HG02870 (cell line): Measurements from ENCODE around the gene AKT3.
A peak's percentile ranks its signal among the peaks of the same experiment; 100 is the strongest.

Source experiments
- ATAC-seq: cut with Tn5 transposase; IDR thresholded peaks from one replicate; pipeline ENCODE4 v1.9.1; 2021; ENCODE audit warnings: mild to moderate bottlenecking, moderate library complexity; ENCODE audit not compliant: unreplicated experiment

Gene AKT3

DNA sequence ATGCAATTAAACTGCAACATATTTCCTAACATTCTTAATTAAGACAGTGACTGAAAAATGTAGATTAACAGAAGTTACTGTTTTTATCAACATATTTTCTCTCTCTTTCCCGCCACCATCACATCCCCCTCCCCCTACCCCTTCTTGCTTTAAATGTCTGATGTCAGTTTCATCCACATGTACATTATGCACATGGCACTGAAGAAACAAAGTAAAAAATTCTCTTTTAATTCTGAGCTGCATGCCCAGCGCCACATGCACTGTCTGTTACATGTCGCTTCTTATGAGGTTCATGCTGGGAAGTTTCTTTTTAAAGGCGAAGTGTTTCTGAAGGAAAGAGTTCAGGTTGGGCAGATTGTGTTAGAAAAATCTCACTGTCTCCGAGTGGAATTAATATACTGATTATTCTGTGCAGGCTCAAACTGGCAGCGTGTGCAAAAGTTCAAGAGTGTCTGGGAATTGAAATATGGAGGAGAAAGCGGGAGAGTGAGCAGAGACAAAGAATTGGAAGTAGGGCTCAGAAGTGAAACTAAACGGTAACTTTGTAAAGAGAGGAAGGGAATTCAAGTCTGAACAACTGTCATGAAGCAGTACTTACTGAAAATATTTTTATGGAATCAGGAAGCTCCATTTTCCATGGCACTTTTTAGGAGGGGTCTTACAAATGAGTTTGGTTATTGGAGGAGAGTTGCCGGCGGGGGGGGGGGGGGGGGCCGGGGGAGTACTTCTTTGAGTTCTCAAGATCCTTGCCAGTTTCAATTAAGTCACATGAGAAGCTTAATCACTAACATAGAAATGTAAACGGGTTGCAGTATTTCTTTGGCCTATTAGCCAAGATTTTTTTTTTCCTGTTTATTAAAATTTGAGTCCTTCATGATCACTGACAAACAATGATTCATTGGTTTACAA, 376.6 kb downstream of the AKT3 start:
- no peak for ATAC-seq

DNA sequence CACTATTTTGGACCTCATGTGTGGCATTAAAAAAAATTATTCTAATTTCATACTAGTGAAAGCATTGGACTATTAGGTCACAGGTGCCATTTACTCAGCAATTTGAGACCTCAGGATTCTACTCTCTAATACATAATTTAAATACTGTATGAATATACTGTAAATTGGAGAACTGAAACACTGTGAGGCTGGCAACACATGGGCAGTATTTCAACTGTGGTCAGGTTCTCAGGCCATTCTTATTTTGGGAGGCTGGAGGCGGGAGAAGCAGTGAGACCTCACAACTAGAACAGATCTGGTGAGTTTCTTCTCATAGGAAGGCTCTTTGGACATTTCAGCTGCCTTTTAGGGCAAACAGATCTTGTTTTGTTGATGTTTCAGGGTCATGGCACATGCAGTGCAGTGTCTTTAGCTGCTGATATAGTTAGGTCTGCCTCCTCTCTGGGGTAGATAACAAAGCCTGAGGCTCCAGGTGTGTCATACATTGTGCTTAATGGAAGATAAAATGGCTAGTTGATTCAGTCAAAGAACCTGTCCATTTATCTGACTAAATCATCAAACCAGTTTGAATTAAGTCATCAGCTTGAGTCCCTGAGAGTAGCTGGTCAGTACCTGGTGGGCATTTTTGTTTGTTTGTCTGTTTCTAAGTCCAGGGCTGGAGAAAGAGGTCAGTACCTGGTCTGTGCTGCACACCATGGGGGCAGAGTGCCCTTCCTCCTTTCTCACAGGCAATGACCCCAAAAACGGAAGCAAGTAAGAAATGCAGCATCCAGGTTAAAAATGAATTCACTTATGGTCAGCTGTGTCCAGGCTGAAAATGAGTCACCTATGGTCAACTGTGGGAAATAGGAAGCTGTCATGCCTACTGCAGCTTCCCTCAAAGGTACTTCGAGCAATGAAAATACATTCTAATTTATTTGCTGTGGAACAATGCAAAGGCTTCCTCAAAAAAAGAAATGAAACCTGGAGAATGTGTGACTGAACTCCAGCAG, 378.0 kb downstream of the AKT3 start:
- peak; percentile 75 for ATAC-seq

DNA sequence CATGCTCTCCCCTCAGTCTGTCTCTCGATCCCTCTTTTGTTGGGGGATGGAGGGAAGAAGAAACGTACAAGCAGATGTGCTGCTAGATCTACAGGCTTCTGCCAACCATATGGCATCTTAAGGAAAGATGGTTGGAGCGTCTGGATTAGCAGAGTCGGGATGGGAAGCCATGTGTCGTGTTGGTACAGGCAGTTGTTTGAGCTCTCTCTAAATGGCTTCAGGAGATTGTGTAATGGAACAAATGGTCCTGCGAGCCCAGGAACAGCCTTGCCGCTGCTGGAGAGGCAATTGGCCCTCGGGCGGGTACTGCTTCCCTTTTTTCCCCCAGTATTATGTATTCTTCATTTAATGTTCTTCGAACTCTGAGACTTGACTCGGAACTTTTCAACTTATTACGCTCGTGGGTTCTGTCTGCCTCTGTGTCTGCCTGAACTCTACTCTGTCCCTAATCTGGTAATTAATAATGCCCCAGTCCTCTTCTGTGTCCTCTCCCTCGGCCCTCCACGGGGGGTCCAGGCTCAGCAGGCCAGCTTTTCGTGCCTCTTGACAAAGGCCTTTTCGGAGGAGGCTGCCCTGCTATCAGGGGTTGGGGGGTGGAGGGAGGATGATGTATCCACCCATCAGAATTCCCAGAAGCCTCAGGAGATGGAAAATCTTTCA, 378.9 kb downstream of the AKT3 start:
- ATAC-seq, result no peak

DNA sequence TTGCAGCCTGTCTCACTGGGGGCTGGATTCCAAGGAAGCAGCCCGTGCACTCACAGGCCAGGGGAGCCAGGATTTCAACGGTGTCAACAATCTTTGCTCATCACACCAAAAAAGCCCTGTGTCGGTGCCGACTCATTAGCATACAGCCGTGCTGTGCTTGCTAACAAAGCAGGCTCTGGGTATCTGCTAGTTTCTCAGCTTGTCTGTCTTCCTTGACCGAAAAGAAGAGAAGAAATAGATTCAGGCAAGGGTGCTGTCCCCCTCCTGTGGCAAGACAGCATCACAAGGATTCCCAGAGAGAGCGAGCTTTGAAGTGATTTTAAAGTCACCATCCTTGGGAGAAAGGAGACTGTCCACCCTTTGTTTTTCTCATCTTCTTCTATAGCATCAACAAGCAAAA, 379.5 kb downstream of the AKT3 start:
- ATAC-seq, result no peak

DNA sequence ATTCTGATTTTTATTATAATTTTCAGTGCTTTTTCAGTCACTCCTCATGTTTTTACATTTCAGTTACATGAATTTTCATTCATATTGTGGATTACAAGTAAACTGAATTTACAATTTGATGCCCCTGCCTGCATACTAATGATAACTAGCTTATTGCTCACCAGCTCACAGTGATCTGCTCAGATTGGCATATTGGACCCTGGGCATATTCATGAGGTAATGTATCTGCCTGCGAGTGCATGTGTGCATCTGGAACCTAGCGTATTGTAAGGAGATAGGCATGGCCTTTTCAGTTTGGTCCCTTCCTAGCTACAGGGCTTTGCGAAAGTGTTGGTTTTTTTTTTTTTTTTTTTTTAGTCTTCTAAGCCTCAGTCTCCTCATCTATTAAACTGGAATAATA, 380.5 kb downstream of the AKT3 start:
- ATAC-seq, result no peak

DNA sequence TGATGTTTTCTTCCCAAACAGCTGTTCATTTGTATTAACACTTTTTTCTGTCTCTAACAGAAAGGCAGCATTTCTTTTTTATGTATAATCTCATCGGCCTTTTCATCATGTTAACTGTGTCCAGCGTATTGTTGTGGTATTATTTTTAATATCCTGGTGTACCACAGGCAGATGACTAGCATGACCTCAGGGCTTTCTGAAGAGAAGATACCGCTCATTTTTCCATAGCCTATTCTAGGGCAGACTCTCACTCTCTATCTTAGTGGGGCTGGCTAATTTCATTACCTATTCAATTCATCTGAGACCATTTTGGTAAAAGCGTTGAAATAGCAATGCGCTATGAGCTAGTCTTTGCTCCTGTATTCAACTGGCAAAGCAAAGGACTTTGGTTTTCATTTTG, 384.3 kb downstream of the AKT3 start:
- ATAC-seq, result peak; percentile 79

DNA sequence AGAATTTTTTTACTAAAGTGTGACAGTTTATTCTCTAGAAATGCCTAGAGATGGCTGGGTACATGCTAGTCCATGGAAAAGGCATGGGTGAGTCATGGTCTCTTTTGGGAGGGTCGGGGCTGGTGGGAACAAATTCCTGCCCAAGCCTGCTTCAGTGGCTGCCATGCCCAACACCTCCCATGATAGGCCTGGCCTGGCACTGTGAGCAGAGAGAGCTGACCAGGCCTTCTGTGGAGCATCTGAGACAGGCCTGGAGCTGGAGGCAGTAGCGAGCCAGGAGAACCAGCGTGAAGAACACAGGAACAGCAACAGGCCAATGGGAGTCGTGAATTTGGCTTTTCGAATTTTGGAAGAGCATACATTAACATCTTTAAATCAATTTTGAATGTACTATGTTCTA, 385.0 kb downstream of the AKT3 start:
- no peak for ATAC-seq

DNA sequence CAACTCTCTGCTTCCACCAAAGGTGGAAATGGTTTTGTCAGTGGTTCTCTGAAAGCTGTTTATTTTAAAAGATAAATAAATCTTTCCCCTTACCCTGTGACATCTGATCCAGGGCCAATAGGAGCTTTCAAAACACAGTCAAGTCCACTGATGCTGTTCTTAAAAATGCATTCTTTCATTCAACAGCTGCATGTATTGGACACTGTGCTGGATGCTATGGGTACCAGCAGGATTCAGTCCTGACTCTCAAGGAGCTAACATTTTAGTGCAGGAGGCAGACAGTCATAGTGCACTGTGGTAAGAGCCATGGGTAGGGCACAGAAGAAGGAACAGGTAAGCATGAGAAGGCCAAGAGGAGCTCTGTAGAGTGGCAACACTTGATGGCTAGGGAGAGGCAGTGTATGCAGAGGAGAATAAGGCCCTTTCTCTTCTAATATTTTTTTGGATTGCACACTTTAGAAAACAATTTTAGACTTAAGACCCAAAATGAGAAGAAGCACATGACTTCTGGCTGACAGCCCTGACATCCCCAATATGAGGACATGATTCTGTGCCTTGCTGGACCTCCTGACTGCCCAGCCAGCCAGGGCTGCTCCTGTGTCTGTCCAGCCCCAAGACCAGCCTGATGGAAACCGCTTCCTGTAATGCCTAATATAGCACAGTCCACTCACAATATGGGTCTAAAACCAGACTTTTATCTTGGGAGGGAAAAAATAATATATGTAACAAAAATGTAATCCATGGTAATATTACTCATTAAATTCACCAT, 386.9 kb downstream of the AKT3 start:
- no peak for ATAC-seq

DNA sequence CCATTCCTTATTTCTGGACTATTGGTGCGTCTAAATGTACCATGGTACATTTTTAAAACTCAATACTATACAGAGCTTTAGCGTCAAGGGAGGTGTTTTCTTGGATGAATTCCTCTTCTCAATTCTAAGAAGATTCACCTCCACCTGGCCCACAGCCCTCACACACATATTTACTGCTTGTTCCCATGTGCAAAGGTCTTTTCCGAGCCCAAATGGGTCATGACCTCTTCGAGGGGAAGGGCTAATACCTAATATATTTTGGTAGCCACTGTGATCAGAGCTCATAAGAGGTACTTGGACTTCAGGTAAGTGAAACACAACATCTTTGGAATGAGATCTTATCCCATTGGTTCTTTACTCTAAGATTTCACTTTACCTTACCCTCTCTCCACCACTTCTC, 388.3 kb downstream of the AKT3 start:
- no peak for ATAC-seq

DNA sequence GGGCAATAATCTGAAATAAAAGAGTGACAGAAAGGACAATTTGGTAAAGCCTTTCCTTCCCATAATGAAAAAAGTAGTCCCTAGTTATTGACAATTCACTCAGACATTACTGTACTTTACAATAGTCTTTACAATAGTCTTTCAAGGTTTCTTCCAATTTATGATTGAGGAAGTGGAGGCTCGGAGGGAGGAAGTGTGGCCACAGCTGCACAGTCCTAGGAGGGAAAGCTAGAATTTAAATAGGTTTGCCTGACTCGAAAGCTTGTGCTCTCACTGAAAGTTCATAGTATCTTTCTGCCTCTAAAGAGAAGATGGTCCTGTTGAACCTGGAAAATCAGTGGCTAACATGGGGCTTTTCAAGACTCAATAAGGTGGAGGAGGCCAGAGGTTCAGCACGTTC, 391.0 kb downstream of the AKT3 start:
- peak; percentile 66 for ATAC-seq

DNA sequence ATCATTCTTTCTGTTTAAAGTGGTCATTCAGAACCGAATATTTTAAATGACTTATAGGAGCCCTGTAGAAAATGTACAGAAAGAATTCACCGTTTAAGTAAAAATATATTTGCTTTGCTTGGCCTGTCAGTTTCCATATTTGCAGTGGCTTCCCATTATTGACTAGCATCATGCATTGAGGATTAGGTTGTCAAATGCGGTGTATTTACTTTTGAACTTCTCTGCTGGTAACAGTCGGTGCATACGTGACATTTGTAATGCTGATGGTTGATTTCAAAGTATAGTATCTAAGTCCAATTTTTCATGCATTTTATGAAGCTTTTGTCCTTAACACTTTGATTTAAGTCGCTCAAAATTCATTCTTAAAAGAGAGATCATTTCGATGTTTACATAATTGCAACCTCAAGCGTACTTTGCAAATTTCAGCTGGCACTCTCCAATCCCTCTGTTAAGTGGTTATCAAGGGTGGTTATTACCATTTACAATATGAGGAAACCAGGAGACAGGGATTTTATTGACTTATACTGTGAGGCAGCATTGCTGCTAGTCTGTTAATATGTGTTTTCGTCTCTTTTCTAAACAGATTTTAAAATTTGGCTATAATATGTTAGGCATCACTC, 392.6 kb downstream of the AKT3 start:
- ATAC-seq, result no peak

DNA sequence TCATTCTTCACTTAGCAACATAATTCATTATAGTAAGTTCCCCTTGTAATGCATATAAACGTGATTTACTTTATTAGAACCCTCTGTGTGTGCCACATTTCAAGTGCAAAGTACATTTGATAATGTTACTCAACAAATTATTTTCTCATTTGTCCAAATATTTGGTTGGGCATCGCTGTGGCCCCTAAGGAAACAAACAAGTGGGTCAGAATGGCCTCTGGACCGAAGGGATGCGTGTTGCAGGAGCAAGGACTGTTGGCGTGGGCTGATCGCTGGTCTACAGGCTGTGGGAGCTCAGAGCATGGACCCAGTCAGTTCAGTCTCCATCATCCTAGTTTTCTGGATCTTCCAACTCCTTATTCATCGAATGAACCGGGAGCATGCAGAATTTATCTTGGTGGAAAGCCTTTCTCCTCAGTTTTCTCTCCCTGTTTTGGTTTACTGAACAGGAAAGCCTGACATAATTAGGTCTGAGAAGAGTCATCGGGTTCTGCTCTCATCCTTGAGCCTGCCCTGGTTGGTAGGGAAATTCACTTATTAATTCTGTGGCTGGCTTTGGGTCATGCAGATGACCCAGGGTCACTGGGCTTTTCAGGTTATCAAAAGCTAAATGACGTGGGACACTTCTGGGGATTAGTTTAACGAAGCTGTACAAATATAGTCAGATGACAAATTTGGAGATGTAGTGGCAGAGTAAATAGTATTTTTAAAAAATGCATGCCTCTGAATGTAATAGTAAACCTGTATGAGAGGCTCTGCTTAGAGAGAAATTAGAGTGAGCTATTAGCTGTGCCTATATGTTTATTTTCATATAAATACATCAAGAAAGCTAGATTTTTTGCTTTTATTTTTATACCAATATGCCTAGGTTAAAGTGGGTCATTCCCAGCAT, 394.0 kb downstream of the AKT3 start:
- ATAC-seq, result no peak

DNA sequence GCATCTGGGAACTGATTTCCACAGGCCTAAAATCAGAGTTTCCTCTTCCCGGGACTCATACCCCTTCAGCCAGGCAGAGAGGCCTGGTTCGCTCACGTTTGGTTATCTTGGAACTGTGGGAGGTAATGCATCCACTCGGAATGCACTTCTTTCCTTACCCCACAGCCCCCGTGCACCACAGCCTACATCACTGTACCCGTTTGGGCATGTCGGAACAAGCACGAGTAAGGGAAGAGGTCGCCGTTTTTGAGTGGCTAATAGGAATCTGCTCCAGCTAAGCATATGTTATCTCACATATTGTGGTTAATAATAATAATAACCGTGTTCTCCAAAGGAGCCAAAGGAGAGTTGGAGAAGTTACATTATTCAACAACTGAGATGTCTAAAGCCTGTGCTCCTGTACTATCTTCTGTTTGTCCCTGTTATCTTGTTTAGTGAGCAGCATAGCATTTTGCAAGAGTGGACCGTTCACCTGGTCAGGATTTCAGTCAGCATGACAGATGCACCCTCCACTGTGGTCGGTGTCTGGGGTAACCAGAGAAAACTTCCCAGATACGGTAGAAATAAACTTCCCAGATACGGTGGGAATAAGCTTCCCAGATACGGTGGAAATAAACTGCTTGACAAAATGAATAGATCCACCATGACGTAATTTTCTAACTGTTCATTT, 395.6 kb downstream of the AKT3 start:
- ATAC-seq, result no peak

DNA sequence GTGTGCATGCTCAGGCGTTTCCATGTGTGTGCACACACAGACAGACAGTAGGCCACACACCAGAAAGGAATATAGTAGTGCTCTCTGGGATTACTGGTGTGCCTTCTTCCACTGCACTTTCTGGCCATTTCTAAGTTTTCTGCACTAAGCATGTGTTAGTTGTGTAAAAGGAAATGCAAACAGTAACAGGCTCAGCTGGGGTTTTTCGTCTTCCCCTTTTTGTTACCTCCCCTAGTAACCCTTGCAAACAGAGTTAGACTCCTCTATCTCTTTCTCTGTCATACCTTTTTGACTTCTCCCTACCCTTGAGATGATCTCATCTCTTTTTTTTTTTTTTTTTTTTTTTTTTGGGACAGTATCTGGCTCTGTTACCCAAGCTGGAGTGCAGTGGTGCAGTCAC, 398.0 kb downstream of the AKT3 start:
- no peak for ATAC-seq

DNA sequence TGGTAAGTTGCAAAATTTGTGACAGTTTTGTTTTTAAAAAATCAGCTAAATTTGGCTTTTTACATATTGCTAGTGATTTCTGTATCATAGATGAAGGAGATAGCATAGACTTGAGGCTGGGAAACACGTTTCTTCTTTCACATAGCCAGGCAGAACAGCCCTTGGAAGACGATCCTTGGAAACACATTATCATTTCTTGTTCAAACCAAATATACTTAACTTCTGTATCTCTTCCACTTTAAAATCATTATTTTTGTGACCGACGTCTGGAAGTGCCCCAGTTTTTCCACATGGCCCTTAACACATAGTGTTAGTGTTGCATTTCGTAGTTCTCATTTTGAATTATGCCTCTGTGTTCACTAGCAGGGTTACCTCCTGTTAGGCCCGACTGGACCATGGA, 400.7 kb downstream of the AKT3 start:
- no peak for ATAC-seq

DNA sequence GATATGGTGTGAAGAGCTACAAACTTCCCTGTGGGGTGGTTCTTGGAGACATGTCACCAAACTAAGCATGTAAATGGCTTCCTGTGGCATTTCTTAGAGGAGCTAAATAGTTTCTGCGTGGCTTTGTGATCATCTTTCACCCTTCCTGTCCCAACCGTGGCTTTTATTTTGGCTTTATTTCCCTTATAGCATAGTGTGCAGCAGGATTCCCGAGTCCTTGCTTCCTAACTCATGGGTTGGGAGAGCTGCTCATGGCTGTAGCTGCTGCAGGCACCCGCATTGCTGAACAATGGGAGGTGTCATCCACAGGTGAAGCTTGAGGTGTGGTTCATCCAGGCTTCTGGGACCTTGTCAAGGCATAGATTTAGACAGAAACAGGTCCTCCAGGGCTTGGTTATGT, 402.2 kb downstream of the AKT3 start:
- ATAC-seq, result no peak

DNA sequence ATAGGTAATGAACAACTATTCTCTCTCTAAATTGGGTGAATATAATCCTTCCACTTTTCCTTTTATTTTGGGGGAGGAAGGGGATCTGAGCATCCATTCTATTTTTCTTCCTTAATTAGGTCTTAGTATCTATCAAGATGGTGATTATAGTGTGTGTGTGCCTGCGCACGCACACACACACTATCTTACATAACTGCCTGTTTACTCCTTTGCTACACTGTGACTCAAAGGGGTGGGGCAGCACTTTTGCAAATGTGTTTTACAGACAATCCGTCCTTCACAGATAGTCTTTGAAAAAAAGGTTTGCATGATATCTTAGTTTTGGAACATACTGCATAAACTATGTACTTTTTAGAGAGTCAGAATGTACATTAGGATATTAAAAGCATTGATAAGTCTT, 402.7 kb downstream of the AKT3 start:
- no peak for ATAC-seq

DNA sequence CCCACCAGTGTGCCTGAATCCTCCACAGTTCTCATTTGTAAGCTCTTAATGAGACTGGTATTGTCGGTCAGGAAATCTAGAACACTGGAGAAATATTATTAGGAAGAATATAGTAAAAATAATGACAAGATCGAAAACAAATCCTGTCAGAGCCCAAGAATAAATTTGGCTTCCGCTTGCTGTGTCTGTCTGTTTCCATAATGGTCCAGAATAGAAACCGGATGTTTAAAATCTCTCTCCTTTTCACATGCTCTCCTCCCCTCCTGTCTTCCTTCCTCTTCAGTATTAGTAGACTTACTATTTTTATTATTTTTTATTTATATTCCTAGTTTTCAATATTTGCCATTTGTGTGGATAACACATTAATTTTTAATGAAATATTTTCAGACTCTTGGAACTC, 406.5 kb downstream of the AKT3 start:
- ATAC-seq, result no peak

DNA sequence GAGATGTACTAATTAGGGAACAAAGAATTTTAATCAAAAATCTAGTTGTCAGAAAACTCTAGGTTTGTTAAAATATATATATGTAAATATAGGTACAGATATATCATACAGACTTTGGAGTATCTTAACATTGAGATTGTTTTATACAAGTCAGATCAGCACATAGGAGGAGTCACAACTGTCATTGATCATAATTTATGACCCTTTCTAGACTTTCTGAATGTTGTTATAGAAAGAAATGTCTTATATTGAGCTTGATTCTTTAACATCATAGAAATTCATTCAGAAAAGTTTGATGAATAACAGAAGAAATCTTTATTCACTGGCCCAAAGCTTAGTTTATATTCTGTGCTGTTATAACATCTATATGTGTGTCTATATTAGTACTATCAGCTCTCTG, 408.4 kb downstream of the AKT3 start:
- ATAC-seq, result no peak
